OCI-M2 (cell line): ENCODE results near the gene HTRA3.

Experiments used
- DNase-seq: peaks from one replicate; lab custom pipeline; 2025; ENCODE audit not compliant: unreplicated experiment; lab: John Stamatoyannopoulos, UW

The HTRA3 gene

GRCh38 chr4:8265171-8265929 is 4.2 kb upstream of the HTRA3 start:
- no peak for DNase-seq

- DNase-seq, result no peak
Observed at GRCh38 chr4:8266088-8266487, 3.5 kb upstream of the HTRA3 start.

GRCh38 chr4:8266508-8266907 is 3.0 kb upstream of the HTRA3 start:
- no peak for DNase-seq

- DNase-seq, result no peak
Observed at GRCh38 chr4:8267077-8267476, 2.5 kb upstream of the HTRA3 start.

GRCh38 chr4:8268211-8268610 is 1.3 kb upstream of the HTRA3 start:
- no peak for DNase-seq

- no peak for DNase-seq
Observed at GRCh38 chr4:8268901-8269534, 536 bp upstream of the HTRA3 start.

GRCh38 chr4:8270418-8270771 is 841 bp downstream of the HTRA3 start:
- DNase-seq, result no peak

- no peak for DNase-seq
Observed at GRCh38 chr4:8270912-8271815, 1.6 kb downstream of the HTRA3 start.

GRCh38 chr4:8271821-8272220 is 2.3 kb downstream of the HTRA3 start:
- DNase-seq, result no peak

GRCh38 chr4:8272472-8273428 is 3.2 kb downstream of the HTRA3 start:
- DNase-seq, result no peak

GRCh38 chr4:8273450-8273849 is 3.9 kb downstream of the HTRA3 start:
- no peak for DNase-seq

- DNase-seq, result no peak
Observed at GRCh38 chr4:8274066-8274652, 4.6 kb downstream of the HTRA3 start.

GRCh38 chr4:8274765-8275547 is 5.4 kb downstream of the HTRA3 start:
- no peak for DNase-seq

GRCh38 chr4:8275548-8275910 is 6.0 kb downstream of the HTRA3 start:
- DNase-seq, result no peak

GRCh38 chr4:8276358-8277240 is 7.0 kb downstream of the HTRA3 start:
- DNase-seq, result no peak

GRCh38 chr4:8277356-8278008 is 7.9 kb downstream of the HTRA3 start:
- no peak for DNase-seq

GRCh38 chr4:8278009-8278395 is 8.4 kb downstream of the HTRA3 start:
- DNase-seq, result no peak
